H1 (cell line): ENCODE data around the gene F2RL2. TPM values are rescaled to one million over a fixed set of nuclear protein-coding genes. Genes with fewer than 3 reads are reported as not detected.

Source experiments
- CTCF ChIA-PET: fragments of 300-600 bp; sonication (Branson Sonifier 250); formaldehyde crosslinking; loops from one replicate; lab custom pipeline; 2021; ENCODE audit not compliant: partially characterized antibody; lab: Charles Lee
- POLR2A ChIA-PET: fragments of 300-600 bp; sonication (Branson Sonifier 250); formaldehyde crosslinking; loops from one replicate; lab custom pipeline; 2021; ENCODE audit warnings: inconsistent platforms; ENCODE audit not compliant: partially characterized antibody; lab: Charles Lee
- DNase-seq, 2 experiments: peaks; one replicate each; pipeline versions ENCODE4 v3.0.0 to v3.0.0-alpha.2; 2010 to 2022; ENCODE audit warnings: low spot score in 2 of 2, low read depth in 1 of 2, mixed read lengths in 1 of 2
- FAIRE-seq: peaks from 2 replicates; lab custom pipeline; 2011; peaks lifted over from hg19 to GRCh38; lab: Jason Lieb, UNC
- H2AFZ ChIP-seq: 2 replicates; pipeline ENCODE4 v1.8.1; 2012; ENCODE audit warnings: low read length, inconsistent platforms
- H2AK5ac ChIP-seq: 2 replicates; pipeline ENCODE4 v1.6.1; 2013; ENCODE audit warnings: low read depth, low read length
- H2BK120ac ChIP-seq: replicated peaks from 2 replicates; pipeline ENCODE3; 2013; ENCODE audit warnings: low read depth, low read length, inconsistent platforms
- H2BK12ac ChIP-seq: 2 replicates; pipeline ENCODE4 v1.6.1; 2013; ENCODE audit warnings: low read depth, low read length
- H2BK15ac ChIP-seq: 2 replicates; pipeline ENCODE4 v1.6.1; 2013; ENCODE audit warnings: low read length
- H2BK20ac ChIP-seq: 2 replicates; pipeline ENCODE4 v1.6.1; 2013; ENCODE audit warnings: low read length
- H2BK5ac ChIP-seq: 2 replicates; pipeline ENCODE4 v1.6.1; 2013; ENCODE audit warnings: low read depth, low read length
- H3K14ac ChIP-seq: 2 replicates; pipeline ENCODE4 v1.6.1; 2013; ENCODE audit warnings: inconsistent platforms; ENCODE audit not compliant: insufficient read length
- H3K18ac ChIP-seq: 2 replicates; pipeline ENCODE4 v1.6.1; 2013; ENCODE audit warnings: low read length; ENCODE audit errors: extremely low read depth
- H3K23ac ChIP-seq: 2 replicates; pipeline ENCODE4 v1.6.1; 2013; ENCODE audit warnings: inconsistent platforms; ENCODE audit not compliant: insufficient read length
- H3K23me2 ChIP-seq: 2 replicates; pipeline ENCODE4 v1.6.1; 2013; ENCODE audit warnings: low read depth, low read length
- H3K27ac ChIP-seq: 2 replicates; pipeline ENCODE4 v1.6.1; 2011; ENCODE audit warnings: low read depth, low read length, inconsistent platforms
- H3K27me3 ChIP-seq, 4 experiments: replicated peaks in 1 of 4; 1 replicate in 1 of 4; 2 replicates in 3 of 4; pipeline versions ENCODE4 v1.6.1 to v1.8.1; 2011 to 2013; ENCODE audit warnings: low read length in 3 of 4, mild to moderate bottlenecking in 3 of 4, inconsistent platforms in 2 of 4, mixed read lengths in 2 of 4, moderate library complexity in 1 of 4; ENCODE audit not compliant: control insufficient read depth in 3 of 4, insufficient read depth in 3 of 4; ENCODE audit errors: extremely low read depth in 1 of 4
- H3K36me3 ChIP-seq, 4 experiments: 2 replicates each; pipeline versions ENCODE4 v1.6.1 to v1.8.1; 2011 to 2013; ENCODE audit warnings: mild to moderate bottlenecking in 4 of 4, low read length in 3 of 4, moderate library complexity in 2 of 4, control low read depth in 1 of 4, inconsistent platforms in 1 of 4; ENCODE audit not compliant: insufficient read depth in 4 of 4, control insufficient read depth in 2 of 4
- H3K4ac ChIP-seq: replicated peaks from 2 replicates; pipeline ENCODE3; 2013; ENCODE audit warnings: low read length, low read depth, mixed read lengths, inconsistent platforms; ENCODE audit not compliant: insufficient read length
- H3K4me1 ChIP-seq, 4 experiments: replicated peaks in 1 of 4; 1 replicate in 1 of 4; 2 replicates in 3 of 4; pipeline versions ENCODE4 v1.6.1 to v1.8.1; 2011 to 2013; ENCODE audit warnings: low read length in 3 of 4, inconsistent platforms in 2 of 4, mixed read lengths in 1 of 4; ENCODE audit not compliant: insufficient read depth in 4 of 4, control insufficient read depth in 3 of 4
- H3K4me2 ChIP-seq, 2 experiments: 2 replicates each; pipeline versions ENCODE4 v1.6.1 to v1.8.1; 2011 to 2013; ENCODE audit warnings: low read depth in 2 of 2, low read length in 2 of 2, control low read depth in 1 of 2, inconsistent platforms in 1 of 2, mild to moderate bottlenecking in 1 of 2; ENCODE audit not compliant: insufficient read depth in 1 of 2
- H3K4me3 ChIP-seq, 4 experiments: fragments of 200-600, 300-600 bp in 1 of 4; sonication (generic), shearing (Covaris generic), sonication (Bioruptor Twin) in 1 of 4; 2 replicates each; pipeline versions ENCODE4 v1.5.1 to v1.8.1; 2011 to 2016; ENCODE audit warnings: low read length in 4 of 4, low read depth in 3 of 4, control low read depth in 2 of 4, inconsistent platforms in 2 of 4, mild to moderate bottlenecking in 2 of 4, mixed read lengths in 1 of 4, moderate library complexity in 1 of 4; ENCODE audit not compliant: insufficient read depth in 2 of 4; ENCODE audit errors: extremely low read depth in 1 of 4
- H3K56ac ChIP-seq: replicated peaks from 2 replicates; pipeline ENCODE3; 2013; ENCODE audit warnings: low read depth, mild to moderate bottlenecking, mixed read lengths, low read length, inconsistent platforms; ENCODE audit not compliant: insufficient read length
- H3K79me1 ChIP-seq: 2 replicates; pipeline ENCODE4 v1.6.1; 2013; ENCODE audit warnings: low read depth, low read length, control low read depth
- H3K79me2 ChIP-seq, 2 experiments: 2 replicates each; pipeline versions ENCODE4 v1.6.1 to v1.8.1; 2012 to 2013; ENCODE audit warnings: low read length in 2 of 2, mild to moderate bottlenecking in 2 of 2, inconsistent platforms in 1 of 2; ENCODE audit not compliant: insufficient read depth in 2 of 2, control insufficient read depth in 1 of 2
- H3K9ac ChIP-seq, 4 experiments: replicated peaks in 1 of 4; 1 replicate in 1 of 4; 2 replicates in 3 of 4; pipeline versions ENCODE4 v1.6.1 to v1.8.1; 2011 to 2013; ENCODE audit warnings: low read depth in 3 of 4, low read length in 3 of 4, control low read depth in 2 of 4, mild to moderate bottlenecking in 2 of 4, moderate library complexity in 2 of 4, inconsistent platforms in 1 of 4; ENCODE audit errors: extremely low read depth in 1 of 4
- H3K9me3 ChIP-seq, 2 experiments: 2 replicates each; pipeline versions ENCODE4 v1.6.1 to v1.8.1; 2012 to 2013; ENCODE audit warnings: mild to moderate bottlenecking in 2 of 2, moderate library complexity in 2 of 2, control low read depth in 1 of 2, inconsistent platforms in 1 of 2, low read depth in 1 of 2, low read length in 1 of 2, mixed read lengths in 1 of 2; ENCODE audit not compliant: insufficient read depth in 2 of 2
- H4K20me1 ChIP-seq, 2 experiments: replicated peaks in 1 of 2; 2 replicates each; pipeline versions ENCODE3 to v1.8.1; 2011 to 2013; ENCODE audit warnings: inconsistent platforms in 2 of 2, low read length in 2 of 2, mild to moderate bottlenecking in 1 of 2; ENCODE audit not compliant: insufficient read depth in 2 of 2, control insufficient read depth in 1 of 2
- H4K5ac ChIP-seq: 2 replicates; pipeline ENCODE4 v1.6.1; 2013; ENCODE audit warnings: low read length, low read depth, mixed read lengths, inconsistent platforms; ENCODE audit not compliant: insufficient read length
- H4K8ac ChIP-seq: 2 replicates; pipeline ENCODE4 v1.8.0; 2013; ENCODE audit warnings: mild to moderate bottlenecking, moderate library complexity, low read length, inconsistent platforms; ENCODE audit not compliant: insufficient read depth; ENCODE audit errors: extremely low read depth
- H4K91ac ChIP-seq: replicated peaks from 2 replicates; pipeline ENCODE3; 2013; ENCODE audit warnings: low read length, mixed read lengths, inconsistent platforms; ENCODE audit not compliant: insufficient read length
- SP2 ChIP-seq: IDR thresholded peaks from 2 replicates; pipeline ENCODE4 v1.6.1; 2012; ENCODE audit warnings: mild to moderate bottlenecking, low read length, inconsistent platforms
- polyA plus RNA-seq, 7 experiments: library from polyadenylated mRNA; depleted of rRNA in 3 of 7; stranded (reverse) in 5 of 7; unstranded in 2 of 7; fragments of >200 nt in 5 of 7; fragments of 200-250 nt in 2 of 7; gene quantifications; 1 replicate in 5 of 7; 2 replicates in 1 of 7; 4 replicates in 1 of 7; pipeline versions ENCODE4 v1.2.1 to v1.2.3, GENCODE V29; 2011 to 2013; ENCODE audit warnings: missing spikeins in 2 of 7, mixed read lengths in 2 of 7
- total RNA-seq: library from RNA; stranded (reverse); fragmentation: NEBNext Ultra II Directional; extraction: Animal tissue kit (Norgen Biotek cat#: 25700); gene quantifications from 2 replicates; pipeline ENCODE4 v1.2.1, GENCODE V29; 2021
- TF ChIP-seq, protein P1 (sequence below): fragments of 300-600 bp; sonication (generic); IDR thresholded peaks from 2 replicates; pipeline ENCODE4 v1.7.1; 2012; ENCODE audit warnings: low read length, moderate library complexity, mild to moderate bottlenecking, inconsistent platforms; ENCODE audit not compliant: insufficient replicate concordance

Gene F2RL2
- total and polyA plus RNA-seq, 2 of the 8 experiments (the other 6 are each of a cell fraction or from before 2014, with no cell fraction given), result 0.03 to 0.07 TPM

DNA sequence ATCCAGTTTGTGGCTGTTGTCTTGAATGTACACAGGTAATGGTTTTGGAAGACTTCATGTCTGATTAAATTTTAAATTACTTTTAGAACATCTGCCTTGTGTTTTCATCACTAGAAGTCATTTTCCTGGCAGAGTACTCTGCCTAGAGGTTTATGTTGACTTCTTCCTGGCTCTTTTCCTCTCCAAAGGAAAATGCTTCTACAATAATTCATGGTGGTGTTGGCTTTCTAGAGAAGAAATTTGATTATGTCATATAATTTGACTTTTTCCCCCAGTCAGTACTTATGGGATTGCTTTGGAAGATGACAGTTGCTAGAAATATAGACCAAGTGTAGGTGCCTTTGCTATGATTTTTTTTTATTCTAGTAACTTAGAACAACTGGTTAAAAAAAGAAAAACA lies 46.8 kb downstream of the F2RL2 start:
- Histone ChIP-seq H3K18ac (no peak overlapping the region), H4K20me1 (no peaks in the 10 kb centered on the region), H4K5ac (no peak overlapping the region), H2BK5ac (no peak overlapping the region), H3K36me3 (no peaks in the 10 kb centered on the region), H4K8ac (no peak overlapping the region), H2AK5ac (no peak overlapping the region), H2BK15ac (no peak overlapping the region), H3K27me3 (peaks cover 0 to 1% (median 0%) of the 10 kb centered on the region in 4 experiments; a peak in 1 of 7 replicates), H3K79me1 (no peaks in the 10 kb centered on the region), H3K56ac (no peak overlapping the region), H3K4me1 (no peaks in the 10 kb centered on the region; a peak in 1 of 7 replicates), H2AFZ (no peak overlapping the region), H3K4me2 (no peak overlapping the region), H3K23ac (no peak overlapping the region), H3K9me3 (no peaks in the 10 kb centered on the region), H3K79me2 (no peaks in the 10 kb centered on the region), H3K4me3 (no peak overlapping the region), H3K14ac (no peak overlapping the region), H2BK12ac (no peak overlapping the region), H2BK120ac (no peak overlapping the region), H4K91ac (no peak overlapping the region), H2BK20ac (no peak overlapping the region), H3K4ac (no peak overlapping the region), H3K27ac (no peak overlapping the region), H3K9ac (no peak overlapping the region), H3K23me2 (no peaks in the 10 kb centered on the region)
- POLR2A ChIA-PET, result no interaction called here
- CTCF ChIA-PET, result no interaction called here
- FAIRE-seq (no peak), DNase-seq (no peak)
- TF ChIP-seq, protein P1, sequence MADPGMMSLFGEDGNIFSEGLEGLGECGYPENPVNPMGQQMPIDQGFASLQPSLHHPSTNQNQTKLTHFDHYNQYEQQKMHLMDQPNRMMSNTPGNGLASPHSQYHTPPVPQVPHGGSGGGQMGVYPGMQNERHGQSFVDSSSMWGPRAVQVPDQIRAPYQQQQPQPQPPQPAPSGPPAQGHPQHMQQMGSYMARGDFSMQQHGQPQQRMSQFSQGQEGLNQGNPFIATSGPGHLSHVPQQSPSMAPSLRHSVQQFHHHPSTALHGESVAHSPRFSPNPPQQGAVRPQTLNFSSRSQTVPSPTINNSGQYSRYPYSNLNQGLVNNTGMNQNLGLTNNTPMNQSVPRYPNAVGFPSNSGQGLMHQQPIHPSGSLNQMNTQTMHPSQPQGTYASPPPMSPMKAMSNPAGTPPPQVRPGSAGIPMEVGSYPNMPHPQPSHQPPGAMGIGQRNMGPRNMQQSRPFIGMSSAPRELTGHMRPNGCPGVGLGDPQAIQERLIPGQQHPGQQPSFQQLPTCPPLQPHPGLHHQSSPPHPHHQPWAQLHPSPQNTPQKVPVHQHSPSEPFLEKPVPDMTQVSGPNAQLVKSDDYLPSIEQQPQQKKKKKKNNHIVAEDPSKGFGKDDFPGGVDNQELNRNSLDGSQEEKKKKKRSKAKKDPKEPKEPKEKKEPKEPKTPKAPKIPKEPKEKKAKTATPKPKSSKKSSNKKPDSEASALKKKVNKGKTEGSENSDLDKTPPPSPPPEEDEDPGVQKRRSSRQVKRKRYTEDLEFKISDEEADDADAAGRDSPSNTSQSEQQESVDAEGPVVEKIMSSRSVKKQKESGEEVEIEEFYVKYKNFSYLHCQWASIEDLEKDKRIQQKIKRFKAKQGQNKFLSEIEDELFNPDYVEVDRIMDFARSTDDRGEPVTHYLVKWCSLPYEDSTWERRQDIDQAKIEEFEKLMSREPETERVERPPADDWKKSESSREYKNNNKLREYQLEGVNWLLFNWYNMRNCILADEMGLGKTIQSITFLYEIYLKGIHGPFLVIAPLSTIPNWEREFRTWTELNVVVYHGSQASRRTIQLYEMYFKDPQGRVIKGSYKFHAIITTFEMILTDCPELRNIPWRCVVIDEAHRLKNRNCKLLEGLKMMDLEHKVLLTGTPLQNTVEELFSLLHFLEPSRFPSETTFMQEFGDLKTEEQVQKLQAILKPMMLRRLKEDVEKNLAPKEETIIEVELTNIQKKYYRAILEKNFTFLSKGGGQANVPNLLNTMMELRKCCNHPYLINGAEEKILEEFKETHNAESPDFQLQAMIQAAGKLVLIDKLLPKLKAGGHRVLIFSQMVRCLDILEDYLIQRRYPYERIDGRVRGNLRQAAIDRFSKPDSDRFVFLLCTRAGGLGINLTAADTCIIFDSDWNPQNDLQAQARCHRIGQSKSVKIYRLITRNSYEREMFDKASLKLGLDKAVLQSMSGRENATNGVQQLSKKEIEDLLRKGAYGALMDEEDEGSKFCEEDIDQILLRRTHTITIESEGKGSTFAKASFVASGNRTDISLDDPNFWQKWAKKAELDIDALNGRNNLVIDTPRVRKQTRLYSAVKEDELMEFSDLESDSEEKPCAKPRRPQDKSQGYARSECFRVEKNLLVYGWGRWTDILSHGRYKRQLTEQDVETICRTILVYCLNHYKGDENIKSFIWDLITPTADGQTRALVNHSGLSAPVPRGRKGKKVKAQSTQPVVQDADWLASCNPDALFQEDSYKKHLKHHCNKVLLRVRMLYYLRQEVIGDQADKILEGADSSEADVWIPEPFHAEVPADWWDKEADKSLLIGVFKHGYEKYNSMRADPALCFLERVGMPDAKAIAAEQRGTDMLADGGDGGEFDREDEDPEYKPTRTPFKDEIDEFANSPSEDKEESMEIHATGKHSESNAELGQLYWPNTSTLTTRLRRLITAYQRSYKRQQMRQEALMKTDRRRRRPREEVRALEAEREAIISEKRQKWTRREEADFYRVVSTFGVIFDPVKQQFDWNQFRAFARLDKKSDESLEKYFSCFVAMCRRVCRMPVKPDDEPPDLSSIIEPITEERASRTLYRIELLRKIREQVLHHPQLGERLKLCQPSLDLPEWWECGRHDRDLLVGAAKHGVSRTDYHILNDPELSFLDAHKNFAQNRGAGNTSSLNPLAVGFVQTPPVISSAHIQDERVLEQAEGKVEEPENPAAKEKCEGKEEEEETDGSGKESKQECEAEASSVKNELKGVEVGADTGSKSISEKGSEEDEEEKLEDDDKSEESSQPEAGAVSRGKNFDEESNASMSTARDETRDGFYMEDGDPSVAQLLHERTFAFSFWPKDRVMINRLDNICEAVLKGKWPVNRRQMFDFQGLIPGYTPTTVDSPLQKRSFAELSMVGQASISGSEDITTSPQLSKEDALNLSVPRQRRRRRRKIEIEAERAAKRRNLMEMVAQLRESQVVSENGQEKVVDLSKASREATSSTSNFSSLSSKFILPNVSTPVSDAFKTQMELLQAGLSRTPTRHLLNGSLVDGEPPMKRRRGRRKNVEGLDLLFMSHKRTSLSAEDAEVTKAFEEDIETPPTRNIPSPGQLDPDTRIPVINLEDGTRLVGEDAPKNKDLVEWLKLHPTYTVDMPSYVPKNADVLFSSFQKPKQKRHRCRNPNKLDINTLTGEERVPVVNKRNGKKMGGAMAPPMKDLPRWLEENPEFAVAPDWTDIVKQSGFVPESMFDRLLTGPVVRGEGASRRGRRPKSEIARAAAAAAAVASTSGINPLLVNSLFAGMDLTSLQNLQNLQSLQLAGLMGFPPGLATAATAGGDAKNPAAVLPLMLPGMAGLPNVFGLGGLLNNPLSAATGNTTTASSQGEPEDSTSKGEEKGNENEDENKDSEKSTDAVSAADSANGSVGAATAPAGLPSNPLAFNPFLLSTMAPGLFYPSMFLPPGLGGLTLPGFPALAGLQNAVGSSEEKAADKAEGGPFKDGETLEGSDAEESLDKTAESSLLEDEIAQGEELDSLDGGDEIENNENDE, result no peak
- no peak for TF ChIP-seq SP2
